HG03060 (cell line): ENCODE results near the gene MACROD2.

ENCODE experiments used
- ATAC-seq: cut with Tn5 transposase; IDR thresholded peaks from one replicate; pipeline ENCODE4 v1.9.1; 2021; ENCODE audit warnings: low read depth, moderate number of reproducible peaks; ENCODE audit not compliant: unreplicated experiment

The MACROD2 gene

GRCh38 chr20:15916623-15917022, 1921.3 kb downstream of the MACROD2 start:
- ATAC-seq = no peak

- ATAC-seq = no peak
Observed at GRCh38 chr20:15917283-15917682, 1922.0 kb downstream of the MACROD2 start.

GRCh38 chr20:15918631-15919030, 1923.3 kb downstream of the MACROD2 start:
- no peak for ATAC-seq

GRCh38 chr20:15919118-15919517, 1923.8 kb downstream of the MACROD2 start:
- ATAC-seq = no peak

GRCh38 chr20:15921930-15922329, 1926.6 kb downstream of the MACROD2 start:
- no peak for ATAC-seq

- ATAC-seq = peak; percentile 15
Observed at GRCh38 chr20:15922556-15922955, 1927.2 kb downstream of the MACROD2 start.

- peak; percentile 59 for ATAC-seq
Observed at GRCh38 chr20:15923030-15923776, 1927.9 kb downstream of the MACROD2 start.

- ATAC-seq = no peak
Observed at GRCh38 chr20:15924556-15924955, 1929.2 kb downstream of the MACROD2 start.

GRCh38 chr20:15925376-15925775, 1930.1 kb downstream of the MACROD2 start:
- no peak for ATAC-seq

- ATAC-seq = no peak
Observed at GRCh38 chr20:15927893-15928650, 1932.8 kb downstream of the MACROD2 start.

- ATAC-seq = no peak
Observed at GRCh38 chr20:15928946-15929345, 1933.6 kb downstream of the MACROD2 start.

GRCh38 chr20:15930311-15931305, 1935.3 kb downstream of the MACROD2 start:
- no peak for ATAC-seq

GRCh38 chr20:15931897-15932296, 1936.6 kb downstream of the MACROD2 start:
- no peak for ATAC-seq

GRCh38 chr20:15937179-15937578, 1941.9 kb downstream of the MACROD2 start:
- ATAC-seq = peak; percentile 71

GRCh38 chr20:15938847-15939246, 1943.5 kb downstream of the MACROD2 start:
- ATAC-seq = no peak

- ATAC-seq = no peak
Observed at GRCh38 chr20:15940127-15940526, 1944.8 kb downstream of the MACROD2 start.

GRCh38 chr20:15942130-15942529, 1946.8 kb downstream of the MACROD2 start:
- no peak for ATAC-seq

GRCh38 chr20:15945289-15945688, 1950.0 kb downstream of the MACROD2 start:
- ATAC-seq = no peak

- no peak for ATAC-seq
Observed at GRCh38 chr20:15949391-15949790, 1954.1 kb downstream of the MACROD2 start.

GRCh38 chr20:15951658-15952057, 1956.3 kb downstream of the MACROD2 start:
- ATAC-seq = no peak

- no peak for ATAC-seq
Observed at GRCh38 chr20:15958142-15958541, 1962.8 kb downstream of the MACROD2 start.
